Esophagus muscularis mucosa (tissue), 3 donors: ENCODE data around the gene NID2.

Source experiments
- POLR2AphosphoS5 ChIP-seq, 2 donors: sonication (generic); formaldehyde crosslinking; IDR thresholded peaks; one replicate each; pipeline ENCODE4 v1.6.1; 2017; ENCODE audit warnings: antibody characterized with exemption in 2 of 2
- TF ChIP-seq, protein P1 (sequence below), 3 experiments: fragments of 200-600 bp in 2 of 3; fragments of 450-650 bp in 1 of 3; sonication (generic) in 2 of 3; IDR thresholded peaks; one replicate each; pipeline ENCODE4 v1.5.1; 2017 to 2019; ENCODE audit warnings: antibody characterized with exemption in 3 of 3, mild to moderate bottlenecking in 2 of 3, moderate library complexity in 1 of 3

DNA sequence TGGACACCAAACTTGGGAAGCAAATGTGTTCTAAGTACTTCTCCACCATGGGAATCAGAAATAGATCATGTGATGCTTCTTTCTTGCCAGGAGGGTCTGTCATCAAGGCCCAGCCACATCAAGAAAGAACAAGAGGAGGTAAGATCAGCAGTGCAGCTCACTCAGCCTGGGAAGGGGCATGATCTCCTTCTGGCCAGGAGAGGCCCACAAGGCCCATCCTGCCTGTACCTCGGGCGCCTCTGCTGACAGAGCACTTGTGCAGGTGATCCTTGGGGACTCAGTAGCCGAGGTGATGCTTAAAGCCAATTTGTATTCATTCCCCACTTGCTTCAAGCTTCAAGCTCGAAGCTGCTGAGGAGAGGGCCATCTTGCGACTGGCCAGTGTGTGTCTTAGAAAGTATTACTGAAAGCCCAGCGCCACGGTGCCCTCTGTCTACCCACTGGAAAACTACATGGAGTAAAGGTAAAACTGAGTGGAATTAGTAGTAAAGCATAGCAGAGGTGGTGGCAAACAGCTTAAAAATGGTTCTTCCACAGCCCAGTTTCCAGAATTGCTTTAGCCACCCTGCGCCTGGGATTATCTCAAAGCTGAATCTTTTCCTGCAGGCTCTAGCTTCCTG lies 53.3 kb downstream of the NID2 start:
- TF ChIP-seq, protein P1, sequence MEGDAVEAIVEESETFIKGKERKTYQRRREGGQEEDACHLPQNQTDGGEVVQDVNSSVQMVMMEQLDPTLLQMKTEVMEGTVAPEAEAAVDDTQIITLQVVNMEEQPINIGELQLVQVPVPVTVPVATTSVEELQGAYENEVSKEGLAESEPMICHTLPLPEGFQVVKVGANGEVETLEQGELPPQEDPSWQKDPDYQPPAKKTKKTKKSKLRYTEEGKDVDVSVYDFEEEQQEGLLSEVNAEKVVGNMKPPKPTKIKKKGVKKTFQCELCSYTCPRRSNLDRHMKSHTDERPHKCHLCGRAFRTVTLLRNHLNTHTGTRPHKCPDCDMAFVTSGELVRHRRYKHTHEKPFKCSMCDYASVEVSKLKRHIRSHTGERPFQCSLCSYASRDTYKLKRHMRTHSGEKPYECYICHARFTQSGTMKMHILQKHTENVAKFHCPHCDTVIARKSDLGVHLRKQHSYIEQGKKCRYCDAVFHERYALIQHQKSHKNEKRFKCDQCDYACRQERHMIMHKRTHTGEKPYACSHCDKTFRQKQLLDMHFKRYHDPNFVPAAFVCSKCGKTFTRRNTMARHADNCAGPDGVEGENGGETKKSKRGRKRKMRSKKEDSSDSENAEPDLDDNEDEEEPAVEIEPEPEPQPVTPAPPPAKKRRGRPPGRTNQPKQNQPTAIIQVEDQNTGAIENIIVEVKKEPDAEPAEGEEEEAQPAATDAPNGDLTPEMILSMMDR (IDR thresholded peaks at IDR 0.05), result peak; percentile 32 to 51 (median 41)
- no peak for TF ChIP-seq POLR2AphosphoS5 (IDR thresholded peaks at IDR 0.05)
